T47D (cell line): ENCODE data around the gene PTPRT.

Source experiments
- DNase-seq, 2 experiments: peaks; one replicate each; pipeline versions ENCODE4 v3.0.0 to v3.0.0-alpha.2; 2011 to 2012; ENCODE audit warnings: low read depth in 1 of 2, low spot score in 1 of 2
- JUND ChIP-seq: IDR thresholded peaks from 2 replicates; pipeline ENCODE4 v1.6.1; 2012; ENCODE audit warnings: low read depth
- in situ Hi-C: cut with HindIII; loops from 2 replicates; pipeline ENCODE4 v1.10.0; 2016; ENCODE audit warnings: low sequenced_read_pairs, low pct_unique_long_range_greater_than_20kb

PTPRT gene

GRCh38 chr20:42959996-42960395, 229.7 kb downstream of the PTPRT start:
- in situ Hi-C loops, result no loop called here
- TF ChIP-seq JUND, result no peak
- no peak for DNase-seq

GRCh38 chr20:42958367-42959069, 231.2 kb downstream of the PTPRT start:
- no peak for DNase-seq
- in situ Hi-C loops, result no loop called here

GRCh38 chr20:42957704-42958095, 232.0 kb downstream of the PTPRT start:
- TF ChIP-seq JUND, result no peak
- in situ Hi-C loops, result no loop called here
- DNase-seq, result no peak

More at GRCh38 chr20:42958367-42959069, 231.2 kb downstream of the PTPRT start:
- TF ChIP-seq JUND, result no peak

- in situ Hi-C loops, result no loop called here
- TF ChIP-seq JUND, result no peak
- no peak for DNase-seq
Measured at GRCh38 chr20:42957018-42957703, 232.5 kb downstream of the PTPRT start.

DNA sequence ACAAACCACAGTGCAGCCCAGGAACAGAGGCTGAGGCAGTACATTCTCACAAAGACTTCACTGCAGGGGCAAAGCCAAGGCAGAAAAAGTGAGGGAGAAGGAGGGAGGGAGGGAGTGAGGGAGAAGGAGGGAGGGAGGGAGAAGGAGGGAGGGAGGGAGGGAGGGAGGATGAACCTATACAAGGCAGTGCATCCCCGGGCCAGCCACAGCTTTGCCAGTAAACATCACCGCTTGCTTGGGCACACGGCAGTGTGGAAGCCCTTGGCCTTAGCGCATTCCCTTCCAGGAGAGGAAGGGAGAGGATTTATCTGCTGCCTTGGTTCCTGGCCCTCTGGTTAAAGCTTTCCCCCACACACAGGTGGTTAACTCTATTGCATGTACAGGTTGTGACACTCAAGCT, 234.0 kb downstream of the PTPRT start:
- no peak for DNase-seq
- no peak for TF ChIP-seq JUND
- in situ Hi-C loops, result no loop called here

DNA sequence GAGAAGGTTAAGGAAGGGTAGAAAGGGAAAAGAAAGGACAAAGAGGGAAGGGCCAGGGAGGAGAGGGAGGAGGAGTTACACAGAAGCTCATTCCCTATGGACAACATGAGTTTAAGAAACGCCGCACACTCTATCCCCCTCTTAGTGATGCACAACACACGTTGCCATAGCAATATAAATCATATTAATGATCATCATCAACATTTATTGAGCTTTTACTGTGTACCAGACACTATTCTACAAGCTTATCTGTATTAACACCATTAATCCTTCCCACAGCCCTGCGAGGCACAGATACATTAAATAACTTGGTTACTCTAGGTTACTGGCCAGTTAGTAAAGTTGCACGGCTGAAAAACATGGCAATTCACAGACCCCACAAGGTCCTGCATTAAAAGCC, 234.8 kb downstream of the PTPRT start:
- in situ Hi-C loops, result no loop called here
- no peak for TF ChIP-seq JUND
- DNase-seq, result no peak

DNA sequence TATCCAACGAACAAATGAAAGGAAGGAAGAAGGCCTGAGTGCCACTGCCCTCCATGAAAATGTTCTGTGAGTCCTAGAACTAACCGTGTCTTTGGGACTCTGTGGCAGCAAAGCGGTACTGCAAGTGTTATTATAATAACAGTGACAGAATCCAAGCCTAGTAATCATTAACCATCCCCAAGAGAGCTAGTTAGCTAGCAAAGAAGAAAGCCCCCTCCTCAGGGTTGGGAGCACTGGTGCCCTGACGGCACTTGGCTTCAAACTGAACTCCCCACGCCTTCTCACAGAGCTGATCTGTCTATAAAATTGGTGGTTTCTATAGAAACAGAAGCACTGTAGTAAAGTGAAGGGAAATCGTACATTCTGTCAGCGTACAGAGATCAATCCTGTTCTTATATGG, 239.8 kb downstream of the PTPRT start:
- TF ChIP-seq JUND, result no peak
- DNase-seq, result peak in 1 of 2 experiments; percentile 5
- in situ Hi-C loops, result no loop called here

GRCh38 chr20:42945234-42945994, 244.3 kb downstream of the PTPRT start:
- in situ Hi-C loops, result no loop called here
- TF ChIP-seq JUND, result no peak
- DNase-seq, result no peak

- no peak for TF ChIP-seq JUND
- no peak for DNase-seq
- in situ Hi-C loops, result no loop called here
Measured at GRCh38 chr20:42941629-42942028, 248.1 kb downstream of the PTPRT start.

DNA sequence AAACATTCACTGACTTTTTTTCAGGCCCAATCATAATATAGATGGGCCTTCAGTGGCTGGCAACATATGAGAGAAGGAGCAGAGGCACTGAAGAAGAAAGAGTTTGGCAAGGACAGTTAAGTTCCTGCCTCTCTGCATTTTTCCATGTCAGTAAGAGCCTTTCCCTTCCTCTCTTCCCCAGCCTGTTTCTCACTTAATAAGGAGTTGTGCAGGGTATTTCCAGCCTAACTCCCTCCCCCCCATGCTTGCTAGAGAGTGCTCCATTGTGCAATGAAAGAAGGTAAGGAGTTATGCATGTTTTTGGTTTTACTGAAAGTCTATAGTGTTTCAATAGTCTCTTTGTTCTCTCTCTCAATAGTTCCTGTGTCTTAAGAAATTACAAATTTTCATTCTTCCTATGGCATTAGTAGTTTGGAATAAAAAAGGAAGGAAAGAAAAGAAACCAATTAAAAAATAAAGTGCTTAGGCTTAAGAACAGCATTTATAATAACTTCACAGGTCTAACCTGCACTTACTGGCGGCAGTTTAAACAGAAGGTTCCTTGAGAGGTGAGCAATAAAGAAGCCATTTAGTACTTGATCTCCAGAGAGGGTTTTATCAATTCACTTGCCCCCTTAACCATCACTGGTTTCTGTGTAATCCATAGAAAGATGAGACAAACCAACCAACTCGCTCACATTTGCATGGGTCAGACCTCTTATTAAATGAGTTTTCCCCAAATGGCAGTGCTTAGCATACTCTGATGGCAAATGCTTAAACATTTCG, 251.1 kb downstream of the PTPRT start:
- no peak for DNase-seq
- in situ Hi-C loops, result no loop called here
- no peak for TF ChIP-seq JUND

DNA sequence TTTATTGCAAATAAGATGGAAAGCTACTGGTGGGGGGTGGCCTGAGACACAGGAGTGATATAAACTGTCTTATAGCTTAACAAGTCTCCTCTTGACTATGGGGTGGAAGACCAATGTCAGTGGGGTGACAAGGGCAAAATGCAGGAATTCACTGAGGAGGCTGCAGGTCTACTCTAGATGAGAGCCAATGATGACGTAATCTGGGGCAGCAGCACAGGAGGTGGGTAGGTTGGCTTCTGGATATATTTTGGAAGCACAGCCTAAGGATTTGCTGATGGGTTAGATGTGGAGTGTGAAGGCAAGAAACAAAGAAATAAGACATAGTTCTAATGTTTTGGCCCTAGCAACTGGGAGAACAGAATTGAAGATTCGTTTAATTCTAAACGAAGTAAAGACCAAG, 253.2 kb downstream of the PTPRT start:
- no peak for DNase-seq
- no peak for TF ChIP-seq JUND
- in situ Hi-C loops, result no loop called here

- no peak for DNase-seq
- no peak for TF ChIP-seq JUND
- in situ Hi-C loops, result no loop called here
Measured at GRCh38 chr20:42924215-42924614, 265.5 kb downstream of the PTPRT start.
